HG03039 (cell line): ENCODE data around the gene STX8.

Experiments used
- ATAC-seq: cut with Tn5 transposase; IDR thresholded peaks from one replicate; pipeline ENCODE4 v1.9.1; 2021; ENCODE audit warnings: mild to moderate bottlenecking, moderate library complexity; ENCODE audit not compliant: unreplicated experiment

The STX8 gene

GRCh38 chr17:9242497-9242881 lies 333.1 kb downstream of the STX8 start:
- no peak for ATAC-seq

- ATAC-seq = no peak
These were observed 333.7 kb downstream of the STX8 start for GRCh38 chr17:9241774-9242496.

DNA sequence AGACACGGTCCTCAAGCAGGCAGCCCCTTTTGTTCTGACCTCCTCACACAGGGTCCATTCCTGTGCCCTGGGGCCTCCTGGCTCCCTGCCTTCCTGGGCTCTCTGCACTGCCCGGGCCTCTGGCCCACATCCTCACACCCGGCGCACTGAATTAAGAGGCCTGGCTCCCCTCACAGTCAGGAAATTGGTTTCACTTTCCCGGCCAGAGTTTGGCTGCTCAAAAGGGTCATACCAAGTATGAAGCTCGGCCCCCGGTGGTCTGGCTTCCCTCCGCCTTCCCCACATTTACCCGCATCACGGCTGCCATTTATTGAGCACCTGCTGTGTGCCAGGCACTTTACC lies 334.3 kb downstream of the STX8 start:
- ATAC-seq = no peak

- peak; percentile 7 for ATAC-seq
These were observed 334.8 kb downstream of the STX8 start for GRCh38 chr17:9240659-9241370.

DNA sequence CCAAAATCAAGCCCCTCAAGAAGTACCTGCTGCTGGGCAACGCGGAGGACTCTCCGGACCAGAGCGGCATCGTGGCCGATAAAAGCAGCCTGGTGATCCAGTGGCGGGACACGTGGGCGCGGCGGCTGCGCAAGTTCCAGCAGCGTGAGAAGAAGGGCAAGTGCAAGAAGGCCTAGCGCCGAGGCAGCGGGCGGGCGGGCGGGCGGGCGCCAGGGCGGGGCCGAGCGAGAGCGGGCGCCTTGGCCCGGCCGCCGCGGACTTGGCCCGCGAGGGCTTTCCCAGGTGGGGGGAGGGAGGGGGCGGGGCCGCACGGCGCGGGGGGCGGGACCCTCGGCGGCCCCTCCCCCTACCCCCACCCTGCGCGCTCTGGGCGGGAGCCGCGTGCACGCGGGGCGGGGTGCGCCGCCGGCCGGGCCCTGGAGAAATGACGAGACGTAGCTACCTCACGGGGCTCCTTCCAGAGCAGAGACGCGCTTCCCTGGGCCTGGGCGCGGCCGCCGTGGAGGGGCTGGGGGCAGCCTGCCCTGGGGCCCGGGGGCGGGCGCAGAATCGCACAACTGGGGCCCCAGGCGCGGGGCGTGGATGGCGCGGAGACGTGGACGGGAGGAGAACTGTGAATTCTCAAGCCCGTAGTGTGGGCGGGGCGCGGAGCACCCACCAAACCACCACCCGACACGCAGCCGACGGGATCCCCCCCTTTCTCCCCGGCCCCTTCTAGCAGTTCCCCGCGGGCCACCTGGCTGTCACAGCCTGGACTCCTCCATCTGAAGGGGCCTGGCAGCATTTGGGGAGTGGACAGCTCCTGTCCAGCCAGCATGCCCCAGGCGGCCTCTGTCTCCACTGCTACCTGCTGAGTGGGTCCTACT lies 335.6 kb downstream of the STX8 start:
- ATAC-seq = peak; percentile 48

DNA sequence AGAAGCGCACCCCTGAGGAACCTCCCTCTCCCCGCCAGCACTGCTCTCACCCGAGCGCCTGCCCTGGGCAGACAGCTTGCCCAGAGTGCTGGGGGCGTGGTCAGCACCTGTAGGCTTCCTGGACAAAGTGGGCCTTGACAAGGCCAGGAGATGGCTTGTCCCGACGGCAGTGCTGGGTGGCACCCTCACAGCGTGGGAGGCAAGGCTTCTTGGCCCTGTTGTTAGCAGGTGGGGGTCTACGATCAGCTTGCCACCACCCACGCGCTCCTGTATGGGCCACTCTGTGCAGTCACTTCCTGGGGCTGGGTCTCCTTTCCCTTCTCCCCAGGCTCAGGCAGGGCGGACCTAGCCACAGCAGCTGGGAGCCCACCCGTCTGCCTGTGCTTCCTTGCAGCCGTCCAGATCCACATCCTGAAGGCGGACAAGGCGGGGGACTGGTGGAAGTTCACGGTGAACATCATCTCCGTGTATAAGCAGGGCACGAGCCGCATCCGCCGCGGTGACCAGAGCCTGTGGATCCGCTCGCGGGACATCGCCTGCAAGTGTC lies 336.3 kb downstream of the STX8 start:
- no peak for ATAC-seq

DNA sequence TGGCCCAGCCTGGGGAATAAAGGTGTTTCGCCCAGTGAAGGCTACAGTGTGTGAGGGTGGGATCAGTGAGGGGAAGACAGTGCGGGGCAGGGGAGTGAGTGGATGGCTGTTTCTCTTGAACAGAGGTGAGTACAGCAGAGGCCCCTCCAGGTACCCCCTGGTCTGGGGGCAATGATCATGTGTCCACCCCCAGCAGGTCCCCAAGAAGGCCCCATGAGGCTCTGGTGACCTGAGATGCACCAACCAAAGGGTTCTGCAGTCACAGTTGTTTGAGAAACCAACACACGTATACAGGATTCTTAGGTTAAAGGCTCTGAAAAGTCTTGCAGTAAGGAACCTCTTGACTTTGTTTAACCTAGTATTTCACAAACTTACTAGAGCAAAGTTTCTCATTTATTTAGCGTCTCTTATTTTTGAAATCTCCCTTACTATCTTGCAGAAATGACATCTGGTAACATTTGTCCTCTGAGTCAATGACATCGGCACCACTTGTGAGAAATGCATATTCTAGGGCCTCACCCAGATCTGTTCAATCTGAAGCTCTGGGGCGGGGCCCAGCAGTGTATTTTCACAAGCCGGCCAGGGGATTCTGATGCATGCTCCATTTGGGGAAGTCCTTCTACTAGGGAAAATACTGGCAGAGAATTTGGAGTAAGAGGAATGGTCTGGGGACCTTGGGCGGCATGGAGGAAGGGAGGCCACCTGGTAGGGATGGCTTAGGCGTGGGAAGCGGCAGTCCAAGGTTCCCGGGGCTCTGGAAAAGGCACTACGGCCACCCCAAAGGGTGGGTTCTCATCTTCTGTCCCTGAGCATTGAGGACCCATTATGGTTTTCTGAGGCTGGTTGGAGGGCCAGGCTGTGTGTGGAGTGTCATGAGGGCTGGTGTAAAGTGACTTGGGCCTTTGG lies 337.0 kb downstream of the STX8 start:
- no peak for ATAC-seq

DNA sequence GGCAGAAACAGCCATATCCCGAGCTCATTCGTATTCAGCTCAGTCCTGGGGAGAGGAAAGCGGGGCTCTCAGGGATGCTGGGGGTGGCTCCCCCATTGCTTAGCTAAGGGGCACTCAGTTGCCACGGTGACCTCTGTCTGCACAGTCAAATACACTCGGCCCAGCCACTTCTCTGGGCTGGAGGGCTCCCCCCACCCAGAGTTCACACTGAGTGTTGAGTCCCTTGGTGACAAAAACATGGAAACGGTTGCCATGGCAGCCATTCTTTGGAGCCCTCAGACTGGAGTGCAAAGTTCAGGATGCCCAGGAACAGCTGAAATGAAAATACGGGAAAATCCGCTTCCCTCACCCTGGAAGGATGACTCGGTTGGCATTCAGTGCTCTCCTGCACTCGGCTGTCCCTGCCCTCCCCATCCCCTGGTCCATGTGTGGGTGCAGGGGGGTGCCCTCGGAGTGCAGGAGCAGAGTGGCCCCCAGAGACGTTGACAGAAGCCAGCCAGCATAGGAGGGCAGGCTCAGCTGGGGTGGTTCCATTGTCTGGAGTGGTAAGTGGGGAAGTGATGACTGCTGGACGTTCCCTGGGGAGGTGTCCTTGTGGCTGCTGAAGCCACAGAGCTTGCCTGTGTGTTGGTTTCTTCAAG lies 337.8 kb downstream of the STX8 start:
- no peak for ATAC-seq

DNA sequence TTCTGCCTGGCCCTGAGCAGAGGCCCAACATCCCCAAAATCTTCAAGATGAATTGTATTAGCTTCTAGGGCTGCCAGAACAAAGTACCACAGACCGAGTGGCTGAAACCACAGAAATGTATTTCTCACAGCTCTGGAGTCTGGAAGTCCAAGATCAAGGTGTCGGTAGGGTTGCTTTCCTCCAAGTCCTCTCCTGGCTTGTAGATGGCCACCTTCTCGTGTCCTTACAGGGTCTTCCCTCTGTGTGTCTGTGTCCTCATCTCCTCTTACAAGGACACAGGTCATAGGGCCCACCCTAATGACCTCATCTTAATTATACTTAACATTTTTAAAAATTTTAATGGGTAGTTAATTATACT lies 338.6 kb downstream of the STX8 start:
- ATAC-seq = no peak

DNA sequence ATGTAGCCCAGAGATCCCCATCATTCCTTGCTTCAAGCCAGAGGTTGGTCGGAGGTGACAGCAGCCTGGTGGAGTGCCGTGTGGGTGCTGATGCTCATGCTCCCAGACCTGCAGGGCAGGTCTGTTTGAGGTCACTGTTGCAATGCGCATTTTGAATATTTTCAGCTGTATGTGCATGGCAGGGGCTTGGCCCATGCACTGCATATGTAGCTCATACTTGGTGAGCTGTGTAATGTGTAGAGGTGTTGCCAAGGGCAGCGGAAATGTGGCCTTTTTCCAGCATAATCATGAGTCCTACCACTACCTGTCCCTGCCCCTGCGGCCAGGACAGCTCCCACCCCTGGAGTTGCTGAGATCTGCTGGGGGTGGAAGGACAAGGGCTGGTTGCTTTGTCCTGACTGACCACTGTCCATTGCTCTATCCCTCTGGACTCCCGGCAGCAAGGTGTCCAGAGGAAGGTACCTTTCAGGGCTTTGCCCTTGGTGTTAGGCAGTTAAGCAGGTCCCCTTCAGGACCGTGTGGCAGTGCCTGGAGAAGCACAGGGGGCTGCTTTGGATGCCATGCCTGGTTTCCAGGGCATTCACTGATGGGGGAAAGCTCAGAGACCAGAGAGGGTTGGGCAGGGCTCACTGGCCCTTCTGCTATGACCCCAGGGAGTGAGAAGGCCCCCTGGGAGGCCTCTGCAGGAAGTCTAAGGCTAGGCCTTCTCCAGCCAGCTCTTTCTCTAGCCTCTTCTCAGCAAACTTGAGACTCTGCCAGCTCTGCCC lies 339.2 kb downstream of the STX8 start:
- no peak for ATAC-seq

DNA sequence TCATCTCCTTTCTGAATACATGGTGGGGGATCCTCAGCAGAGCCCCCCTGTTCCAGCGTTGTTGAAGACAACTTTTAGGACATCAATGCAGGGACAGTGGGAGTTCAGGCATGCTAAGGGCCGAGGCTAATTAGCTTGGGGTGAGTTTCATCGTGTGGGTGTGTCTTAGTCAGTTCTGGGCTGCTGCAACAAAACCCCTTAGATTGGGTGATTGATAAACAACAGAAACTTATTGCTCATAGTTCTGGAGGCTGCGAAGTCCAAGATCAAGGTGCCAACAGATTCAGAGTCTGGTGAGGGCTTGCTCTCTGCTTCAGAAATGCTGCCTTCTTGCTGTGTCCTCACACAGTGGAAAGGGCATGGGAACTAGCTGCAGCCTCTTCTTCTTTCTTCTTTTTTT lies 340.3 kb downstream of the STX8 start:
- ATAC-seq = no peak

- no peak for ATAC-seq
These were observed 341.2 kb downstream of the STX8 start for GRCh38 chr17:9234389-9234945.

GRCh38 chr17:9233761-9234160 lies 341.9 kb downstream of the STX8 start:
- ATAC-seq = no peak

- ATAC-seq = no peak
These were observed 342.4 kb downstream of the STX8 start for GRCh38 chr17:9233271-9233599.

GRCh38 chr17:9232591-9233270 lies 342.9 kb downstream of the STX8 start:
- ATAC-seq = no peak

DNA sequence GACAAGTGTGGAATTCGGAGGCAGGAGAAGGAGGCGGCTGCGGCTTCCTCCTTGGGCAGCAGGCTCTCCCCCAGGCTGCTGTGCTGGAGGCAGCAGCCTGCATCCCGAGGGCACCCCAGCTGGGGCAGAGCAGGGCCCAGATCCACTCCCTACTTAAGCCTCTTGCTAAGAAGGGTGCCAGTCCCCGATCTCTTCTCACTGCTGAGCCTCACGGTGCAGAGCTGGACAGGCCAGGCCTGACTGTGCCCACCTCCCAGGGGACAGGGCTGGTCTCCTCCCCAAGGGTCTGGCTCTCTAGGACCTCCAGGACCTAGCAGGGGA lies 343.5 kb downstream of the STX8 start:
- ATAC-seq = no peak

GRCh38 chr17:9231449-9232154 lies 344.0 kb downstream of the STX8 start:
- ATAC-seq = no peak

DNA sequence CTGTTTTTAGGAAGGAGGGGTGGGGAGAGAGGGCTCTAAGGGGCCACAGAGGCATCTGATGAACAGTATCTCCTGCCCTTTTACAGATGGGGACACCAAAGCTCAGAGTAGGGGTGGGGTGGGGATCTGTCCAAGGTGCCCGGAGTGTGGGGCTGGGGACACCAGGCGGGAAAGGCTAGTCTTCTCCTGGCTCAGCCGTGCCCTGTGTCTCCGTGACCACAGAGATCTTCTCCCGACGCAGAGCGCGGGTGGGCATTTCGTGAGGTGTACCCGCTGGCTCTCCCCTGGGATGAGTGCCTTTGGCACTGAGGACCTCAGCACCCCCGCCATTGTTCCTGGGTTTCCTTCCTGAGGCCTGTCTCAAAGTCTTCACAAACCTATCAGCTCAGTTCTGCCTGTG lies 344.8 kb downstream of the STX8 start:
- ATAC-seq = no peak
